ENCODE data around the gene CST7.

The CST7 gene

GRCh38 chr20:24934101-24934661, 14.9 kb upstream of the CST7 start:
- no peak for DNase-seq (ENCODE audit: extremely low read depth, low read depth)
- TF ChIP-seq CTCF (IDR thresholded peaks at IDR 0.05; ENCODE audit: low read depth, low read length), result no peak

- DNase-seq (ENCODE audit: extremely low read depth, low read depth), result no peak
- no peak for TF ChIP-seq CTCF (IDR thresholded peaks at IDR 0.05; ENCODE audit: low read depth, low read length)
Observed at GRCh38 chr20:24934716-24935115, 14.4 kb upstream of the CST7 start.

- DNase-seq (ENCODE audit: extremely low read depth, low read depth), result no peak
- TF ChIP-seq CTCF (IDR thresholded peaks at IDR 0.05; ENCODE audit: low read depth, low read length), result no peak
Observed at GRCh38 chr20:24935140-24935539, 13.9 kb upstream of the CST7 start.

GRCh38 chr20:24935766-24936525, 13.1 kb upstream of the CST7 start:
- TF ChIP-seq CTCF (IDR thresholded peaks at IDR 0.05; ENCODE audit: low read depth, low read length), result no peak
- no peak for DNase-seq (ENCODE audit: extremely low read depth, low read depth)

GRCh38 chr20:24936526-24937407, 12.3 kb upstream of the CST7 start:
- DNase-seq (ENCODE audit: extremely low read depth, low read depth), result no peak
- no peak for TF ChIP-seq CTCF (IDR thresholded peaks at IDR 0.05; ENCODE audit: low read depth, low read length)

GRCh38 chr20:24937579-24937978, 11.5 kb upstream of the CST7 start:
- TF ChIP-seq CTCF (IDR thresholded peaks at IDR 0.05; ENCODE audit: low read depth, low read length), result no peak
- no peak for DNase-seq (ENCODE audit: extremely low read depth, low read depth)

GRCh38 chr20:24938498-24938897, 10.6 kb upstream of the CST7 start:
- no peak for TF ChIP-seq CTCF (IDR thresholded peaks at IDR 0.05; ENCODE audit: low read depth, low read length)
- no peak for DNase-seq (ENCODE audit: extremely low read depth, low read depth)

All from AG09319 (cell line).